Kidney epithelial cell (primary cell): Measurements from ENCODE around the gene SDK2. TPM values are rescaled to one million over a fixed set of nuclear protein-coding genes. Genes with fewer than 3 reads are reported as not detected.

Experiments used
- DNase-seq: peaks from one replicate; pipeline ENCODE4 v3.0.0-alpha.2; 2010; ENCODE audit warnings: low read depth
- H3K27me3 ChIP-seq: 2 replicates; pipeline ENCODE4 v1.6.0; 2011; ENCODE audit warnings: low read length; ENCODE audit not compliant: control insufficient read depth, insufficient read depth
- H3K36me3 ChIP-seq: 2 replicates; pipeline ENCODE4 v1.5.1; 2011; ENCODE audit warnings: low read length; ENCODE audit not compliant: control insufficient read depth, insufficient read depth
- H3K4me3 ChIP-seq: 2 replicates; pipeline ENCODE4 v1.5.1; 2011; ENCODE audit warnings: low read depth, mild to moderate bottlenecking, control low read depth, low read length
- CTCF ChIP-seq: IDR thresholded peaks from 2 replicates; pipeline ENCODE4 v1.5.1; 2011; ENCODE audit warnings: mild to moderate bottlenecking, moderate library complexity, low read length, control low read depth, inconsistent platforms; ENCODE audit not compliant: insufficient read depth, poor library complexity, severe bottlenecking
- total RNA-seq: library from RNA; depleted of rRNA; stranded (reverse); fragments of >200 nt; gene quantifications from 2 replicates; pipeline ENCODE4 v1.2.3, GENCODE V29; 2015

The SDK2 gene
- total RNA-seq, 1 donor from 2014 or later: 1.2 TPM

- no peak for TF ChIP-seq CTCF
- no peaks in the 10 kb centered on the region for H3K36me3 ChIP-seq
- DNase-seq: no peak
- peaks cover 13% of the 10 kb centered on the region for H3K27me3 ChIP-seq
- H3K4me3 ChIP-seq: no peak overlapping the region
These were observed 259.3 kb downstream of the SDK2 start for GRCh38 chr17:73384926-73385325.

- no peak overlapping the region for H3K4me3 ChIP-seq
- H3K36me3 ChIP-seq: no peaks in the 10 kb centered on the region
- peaks cover 11% of the 10 kb centered on the region for H3K27me3 ChIP-seq
- no peak for DNase-seq
- no peak for TF ChIP-seq CTCF
These were observed 263.7 kb downstream of the SDK2 start for GRCh38 chr17:73380439-73381106.

- H3K27me3 ChIP-seq: peaks cover 6% of the 10 kb centered on the region
- H3K4me3 ChIP-seq: no peak overlapping the region
- no peak for DNase-seq
- no peak for TF ChIP-seq CTCF
- H3K36me3 ChIP-seq: no peaks in the 10 kb centered on the region
These were observed 264.4 kb downstream of the SDK2 start for GRCh38 chr17:73379826-73380225.

GRCh38 chr17:73378974-73379470 lies 265.2 kb downstream of the SDK2 start:
- Histone ChIP-seq H3K4me3 (no peak overlapping the region), H3K36me3 (no peaks in the 10 kb centered on the region), H3K27me3 (peaks cover 1% of the 10 kb centered on the region)
- no peak for TF ChIP-seq CTCF
- no peak for DNase-seq

- DNase-seq: no peak
- TF ChIP-seq CTCF: no peak
- Histone ChIP-seq H3K36me3 (no peaks in the 10 kb centered on the region), H3K27me3 (no peaks in the 10 kb centered on the region), H3K4me3 (no peak overlapping the region)
These were observed 267.6 kb downstream of the SDK2 start for GRCh38 chr17:73376636-73377035.

- no peak for DNase-seq
- TF ChIP-seq CTCF: no peak
- H3K4me3 ChIP-seq: no peak overlapping the region
- no peaks in the 10 kb centered on the region for H3K27me3 ChIP-seq
- no peaks in the 10 kb centered on the region for H3K36me3 ChIP-seq
These were observed 268.1 kb downstream of the SDK2 start for GRCh38 chr17:73376152-73376551.
